ENCODE measurements around the gene FICD.
"Not testable (repeated sequence)": the region's sequence is repeated elsewhere in the genome, so short reads cannot be mapped to it uniquely, and the experiment has no call there.

Gene FICD

GRCh38 chr12:108485371-108485770, 29.7 kb upstream of the FICD start:
- peaks cover 6 to 15% of the 10 kb centered on the region in 2 donors for H3K9me3 Mint-ChIP-seq

DNA sequence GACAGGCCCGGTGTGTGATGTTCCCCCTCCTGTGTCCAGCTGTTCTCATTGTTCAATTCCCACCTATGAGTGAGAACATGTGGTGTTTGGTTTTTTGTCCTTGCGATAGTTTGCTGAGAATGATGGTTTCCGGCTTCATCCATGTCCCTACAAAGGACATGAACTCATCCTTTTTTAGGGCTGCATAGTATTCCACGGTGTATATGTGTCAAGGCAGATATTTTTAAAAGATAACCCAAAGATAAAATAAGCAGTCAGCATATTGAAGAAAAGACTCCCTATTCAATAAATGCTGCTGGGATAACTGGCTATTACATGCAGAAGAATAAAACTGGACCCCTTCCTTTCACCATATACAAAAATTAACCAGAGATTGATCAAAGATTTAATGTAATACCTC, 28.0 kb upstream of the FICD start:
- H3K4me1 Mint-ChIP-seq, DNase-seq, H3K4me3 Mint-ChIP-seq, H3K27ac Mint-ChIP-seq, ATAC-seq: not testable (repeated sequence)
- H3K9me3 Mint-ChIP-seq: peaks cover 6 to 15% of the 10 kb centered on the region in 2 donors
- H3K27me3 Mint-ChIP-seq: peaks cover 54% of the 10 kb centered on the region

More at GRCh38 chr12:108485371-108485770, 29.7 kb upstream of the FICD start:
- not testable (repeated sequence) for DNase-seq, H3K27ac Mint-ChIP-seq, H3K4me1 Mint-ChIP-seq, ATAC-seq, H3K4me3 Mint-ChIP-seq
- H3K27me3 Mint-ChIP-seq: peaks cover 56% of the 10 kb centered on the region

DNA sequence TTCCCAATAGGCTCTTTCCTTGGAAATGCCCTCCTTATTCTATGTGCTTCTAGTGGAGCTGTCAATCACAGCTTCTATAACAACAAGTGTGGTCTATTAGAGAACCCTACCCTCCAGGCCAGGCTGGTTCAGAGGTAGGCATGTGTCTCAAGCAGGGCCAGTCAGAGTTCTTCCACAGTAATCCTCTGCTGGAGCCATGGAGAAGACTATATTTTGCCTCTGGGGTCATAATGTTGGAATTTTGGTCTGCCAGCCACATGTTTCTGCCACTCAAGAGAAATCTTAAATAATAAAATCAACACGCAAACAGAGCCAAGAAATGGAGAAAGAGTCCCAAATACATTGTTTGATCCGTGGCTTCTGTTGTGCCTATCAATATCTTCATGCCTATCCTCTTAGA, 23.8 kb upstream of the FICD start:
- no peak for ATAC-seq
- H3K27me3 Mint-ChIP-seq: peaks cover 46% of the 10 kb centered on the region
- H3K4me3 Mint-ChIP-seq: no peak overlapping the region
- H3K27ac Mint-ChIP-seq: no peak overlapping the region
- no peak for DNase-seq
- no peaks in the 10 kb centered on the region for H3K4me1 Mint-ChIP-seq
- peaks cover 6 to 18% of the 10 kb centered on the region in 2 donors for H3K9me3 Mint-ChIP-seq

- peak in 1 of 2 donors; percentile 33 for DNase-seq
- Mint-ChIP-seq H3K4me1 (no peaks in the 10 kb centered on the region), H3K9me3 (peaks cover 0 to 6% of the 10 kb centered on the region in 2 donors), H3K27ac (no peak overlapping the region), H3K4me3 (no peak overlapping the region), H3K27me3 (peaks cover 35% of the 10 kb centered on the region)
- peak; percentile 52 for ATAC-seq
These were observed 20.0 kb upstream of the FICD start for GRCh38 chr12:108495054-108495453.

DNA sequence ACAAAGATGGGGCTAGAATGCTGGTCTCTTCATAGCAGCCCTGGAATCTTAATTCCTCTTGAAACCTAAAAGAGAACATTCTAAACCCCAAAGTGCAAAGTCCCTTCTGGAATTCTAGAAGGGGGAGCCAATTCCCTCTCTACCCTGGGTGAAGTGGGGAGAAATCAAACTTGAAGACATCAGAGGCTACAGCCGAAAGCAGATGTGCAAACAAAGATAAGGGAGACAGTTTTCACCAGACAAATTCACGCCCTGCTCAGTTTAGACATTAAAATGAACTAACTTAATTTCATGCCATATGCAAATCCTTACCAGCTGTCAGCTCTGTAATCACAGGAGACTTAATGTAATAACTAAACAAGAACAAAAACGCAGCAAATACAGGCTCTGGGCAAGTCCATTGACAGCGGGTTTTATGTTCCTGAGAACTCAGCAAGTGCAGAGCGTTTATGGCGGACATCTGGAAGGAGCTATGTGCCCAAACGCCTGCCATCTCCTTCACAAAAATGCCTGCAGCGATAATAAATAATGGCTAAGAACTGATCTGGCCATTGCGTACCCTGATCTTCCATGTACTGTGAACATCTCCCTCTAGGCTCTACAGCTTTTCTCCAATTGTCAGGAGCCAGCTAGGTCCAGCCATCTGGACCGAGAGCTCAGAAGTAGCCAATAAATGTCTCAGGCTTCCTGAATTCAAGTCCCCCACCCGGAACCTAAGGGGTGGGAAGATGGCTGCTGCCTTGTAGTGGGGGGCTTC, 19.1 kb upstream of the FICD start:
- H3K27me3 Mint-ChIP-seq: peaks cover 34% of the 10 kb centered on the region
- H3K9me3 Mint-ChIP-seq: peaks cover 0 to 6% of the 10 kb centered on the region in 2 donors
- no peak overlapping the region for H3K27ac Mint-ChIP-seq
- no peak overlapping the region for H3K4me3 Mint-ChIP-seq
- H3K4me1 Mint-ChIP-seq: no peaks in the 10 kb centered on the region
- ATAC-seq (no peak), DNase-seq (no peak)

- ATAC-seq (no peak), DNase-seq (no peak)
- peaks cover 36% of the 10 kb centered on the region for H3K27me3 Mint-ChIP-seq
- H3K4me1 Mint-ChIP-seq: no peaks in the 10 kb centered on the region
- no peak overlapping the region for H3K27ac Mint-ChIP-seq
- no peak overlapping the region for H3K4me3 Mint-ChIP-seq
- H3K9me3 Mint-ChIP-seq: peaks cover 9 to 23% of the 10 kb centered on the region in 2 donors
These were observed 16.9 kb upstream of the FICD start for GRCh38 chr12:108498136-108498535.

DNA sequence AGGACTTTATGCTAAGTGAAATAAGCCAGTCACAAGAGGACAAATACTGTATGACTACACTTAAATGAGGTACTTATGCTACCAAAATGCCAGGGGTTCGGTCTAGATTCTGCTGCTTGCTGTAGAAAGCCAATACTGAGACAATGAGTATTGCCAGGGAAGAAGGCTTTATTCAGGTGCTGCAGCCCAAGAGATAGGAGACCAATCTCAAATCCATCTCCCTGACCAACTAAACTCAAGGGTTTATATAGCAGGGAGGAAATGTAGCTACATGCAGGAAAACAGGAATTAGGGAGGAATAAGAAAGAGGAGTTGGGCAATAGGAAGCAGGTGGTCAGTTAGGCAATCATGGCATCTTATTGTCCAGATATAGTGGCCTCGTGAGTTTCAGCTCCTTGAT, 12.2 kb upstream of the FICD start:
- Mint-ChIP-seq H3K4me3 (no peak overlapping the region), H3K27ac (no peak overlapping the region), H3K9me3 (peaks cover 25 to 28% of the 10 kb centered on the region in 2 donors), H3K27me3 (peaks cover 42% of the 10 kb centered on the region), H3K4me1 (peaks cover 1% of the 10 kb centered on the region)
- DNase-seq (no peak), ATAC-seq (no peak)

- no peak for ATAC-seq
These were observed 9.9 kb upstream of the FICD start for GRCh38 chr12:108505129-108505528.

GRCh38 chr12:108507971-108508642, 7.0 kb upstream of the FICD start:
- Mint-ChIP-seq H3K9me3 (peaks cover 12 to 16% of the 10 kb centered on the region in 2 donors), H3K27ac (no peak overlapping the region), H3K4me1 (peaks cover 19% of the 10 kb centered on the region), H3K27me3 (peaks cover 20% of the 10 kb centered on the region), H3K4me3 (no peak overlapping the region)
- ATAC-seq (peak; percentile 87), DNase-seq (no peak)

More at GRCh38 chr12:108505129-108505528, 9.9 kb upstream of the FICD start:
- Mint-ChIP-seq H3K9me3 (peaks cover 25 to 28% of the 10 kb centered on the region in 2 donors), H3K4me1 (peaks cover 8% of the 10 kb centered on the region), H3K4me3 (no peak overlapping the region), H3K27ac (no peak overlapping the region), H3K27me3 (peaks cover 32% of the 10 kb centered on the region)
- no peak for DNase-seq

- H3K27me3 Mint-ChIP-seq: peaks cover 10% of the 10 kb centered on the region
- peaks cover 0 to 3% of the 10 kb centered on the region in 2 donors for H3K9me3 Mint-ChIP-seq
- peaks cover 30% of the 10 kb centered on the region for H3K4me1 Mint-ChIP-seq
- H3K27ac Mint-ChIP-seq: no peak overlapping the region
- ATAC-seq (no peak), DNase-seq (no peak)
- no peak overlapping the region for H3K4me3 Mint-ChIP-seq
These were observed 5.3 kb upstream of the FICD start for GRCh38 chr12:108509806-108510205.

DNA sequence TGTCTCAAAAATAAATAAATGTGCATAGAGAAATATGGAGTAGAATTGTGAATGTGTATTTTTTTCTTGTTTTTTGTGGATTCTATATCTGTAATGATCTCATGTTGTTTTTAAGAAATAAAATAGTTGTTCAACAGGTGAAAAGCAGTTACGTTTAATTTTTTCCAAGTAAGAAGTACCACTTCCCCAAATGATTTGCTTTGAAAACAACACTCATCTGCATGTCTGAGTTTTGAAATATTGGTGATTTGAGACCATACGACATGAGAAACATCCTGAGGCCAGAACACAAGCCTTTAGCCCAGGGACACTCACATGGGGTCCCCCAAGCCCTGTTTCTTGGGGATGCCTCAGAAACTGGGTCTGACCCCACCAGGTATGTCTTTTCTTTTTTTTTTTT, 4.2 kb upstream of the FICD start:
- DNase-seq: no peak
- H3K27ac Mint-ChIP-seq: no peak overlapping the region
- no peak for ATAC-seq
- peaks cover 33% of the 10 kb centered on the region for H3K4me1 Mint-ChIP-seq
- H3K4me3 Mint-ChIP-seq: no peak overlapping the region
- no peaks in the 10 kb centered on the region for H3K27me3 Mint-ChIP-seq
- H3K9me3 Mint-ChIP-seq: no peaks in the 10 kb centered on the region

- Mint-ChIP-seq H3K27ac (no peak overlapping the region), H3K27me3 (no peaks in the 10 kb centered on the region), H3K9me3 (no peaks in the 10 kb centered on the region), H3K4me1 (peaks cover 44% of the 10 kb centered on the region), H3K4me3 (peak overlapping the region in 1 of 2 donors; percentile 62)
- ATAC-seq: no peak
- peak; percentile 69 to 71 for DNase-seq
These were observed 3.2 kb upstream of the FICD start for GRCh38 chr12:108511633-108512540.

DNA sequence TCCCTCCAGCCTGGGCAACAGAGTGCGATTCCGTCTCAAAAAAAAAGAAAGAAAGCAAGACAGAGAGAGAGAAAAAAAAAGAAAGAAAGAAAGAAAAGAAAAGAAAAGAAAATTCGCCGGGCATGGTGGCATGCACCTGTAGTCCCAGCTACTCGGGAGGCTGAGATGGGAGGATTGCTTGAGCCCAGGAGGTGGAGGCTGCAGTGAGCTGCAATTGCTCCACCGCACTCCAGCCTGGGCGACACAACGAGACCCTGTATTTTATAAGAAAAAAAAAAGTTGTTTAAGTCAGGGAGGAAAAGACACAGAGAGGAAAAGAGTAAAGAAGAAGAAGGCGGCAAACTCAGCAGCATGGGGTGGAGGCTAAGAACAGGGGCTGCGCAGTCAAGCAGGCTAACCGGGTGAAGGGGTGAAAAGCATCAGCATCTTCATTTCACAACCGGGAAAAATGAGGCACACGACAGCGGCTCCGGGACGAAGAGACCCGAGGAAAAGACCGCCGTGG, 557 bp upstream of the FICD start:
- ATAC-seq (peak; percentile 48), DNase-seq (no peak)
- H3K9me3 Mint-ChIP-seq: no peaks in the 10 kb centered on the region
- H3K27ac Mint-ChIP-seq: peak overlapping the region; percentile 93
- no peaks in the 10 kb centered on the region for H3K27me3 Mint-ChIP-seq
- peak overlapping the region; percentile 91 for H3K4me3 Mint-ChIP-seq
- H3K4me1 Mint-ChIP-seq: peaks cover 46% of the 10 kb centered on the region

- ATAC-seq (no peak), DNase-seq (no peak)
- H3K4me1 Mint-ChIP-seq: peaks cover 46% of the 10 kb centered on the region
- peak overlapping the region; percentile 91 for H3K4me3 Mint-ChIP-seq
- peak overlapping the region; percentile 87 to 93 for H3K27ac Mint-ChIP-seq
- H3K9me3 Mint-ChIP-seq: no peaks in the 10 kb centered on the region
- H3K27me3 Mint-ChIP-seq: no peaks in the 10 kb centered on the region
These were observed 839 bp downstream of the FICD start for GRCh38 chr12:108515916-108516315.
